Muscle of arm (tissue), 12 donors: ENCODE data around the gene CFAP57. TPM values are rescaled to one million over a fixed set of nuclear protein-coding genes. Genes with fewer than 3 reads are reported as not detected.
"Not testable (repeated sequence)": the region's sequence is repeated elsewhere in the genome, so short reads cannot be mapped to it uniquely, and the experiment has no call there.

ENCODE experiments used
- DNase-seq: peaks from one replicate; pipeline ENCODE4 v3.0.0-alpha.2; 2013
- polyA plus RNA-seq, 12 donors: library from polyadenylated mRNA; unstranded; fragments of 120-200 nt; gene quantifications; one replicate each; pipeline ENCODE4 v1.2.1, GENCODE V29; 2013; ENCODE audit not compliant: insufficient read length in 12 of 12

The CFAP57 gene
- polyA plus RNA-seq, 12 donors, result 0.12 to 1.5 (median 0.27) TPM; not detected in 3

- DNase-seq, result no peak
Measured at GRCh38 chr1:43172527-43172972, 420 bp downstream of the CFAP57 start.

GRCh38 chr1:43174873-43175272, 2.7 kb downstream of the CFAP57 start:
- DNase-seq, result no peak

- DNase-seq, result no peak
Measured at GRCh38 chr1:43177691-43178090, 5.6 kb downstream of the CFAP57 start.

- DNase-seq, result no peak
Measured at GRCh38 chr1:43184388-43184787, 12.3 kb downstream of the CFAP57 start.

- DNase-seq, result no peak
Measured at GRCh38 chr1:43184995-43185394, 12.9 kb downstream of the CFAP57 start.

GRCh38 chr1:43188106-43188505, 16.0 kb downstream of the CFAP57 start:
- DNase-seq, result no peak

- no peak for DNase-seq
Measured at GRCh38 chr1:43194509-43194908, 22.4 kb downstream of the CFAP57 start.

- DNase-seq, result no peak
Measured at GRCh38 chr1:43197343-43198127, 25.4 kb downstream of the CFAP57 start.

GRCh38 chr1:43199093-43199726, 27.1 kb downstream of the CFAP57 start:
- no peak for DNase-seq

- DNase-seq, result no peak
Measured at GRCh38 chr1:43203859-43204258, 31.7 kb downstream of the CFAP57 start.

GRCh38 chr1:43204394-43204793, 32.3 kb downstream of the CFAP57 start:
- DNase-seq, result no peak

- DNase-seq, result no peak
Measured at GRCh38 chr1:43205671-43206070, 33.5 kb downstream of the CFAP57 start.

GRCh38 chr1:43206600-43207228, 34.6 kb downstream of the CFAP57 start:
- DNase-seq, result no peak

- no peak for DNase-seq
Measured at GRCh38 chr1:43207229-43207853, 35.2 kb downstream of the CFAP57 start.

GRCh38 chr1:43208277-43208676, 36.1 kb downstream of the CFAP57 start:
- not testable (repeated sequence) for DNase-seq

GRCh38 chr1:43214501-43215444, 42.6 kb downstream of the CFAP57 start:
- DNase-seq, result no peak

- no peak for DNase-seq
Measured at GRCh38 chr1:43217747-43218146, 45.6 kb downstream of the CFAP57 start.

GRCh38 chr1:43220905-43221778, 49.0 kb downstream of the CFAP57 start:
- DNase-seq, result no peak

GRCh38 chr1:43221797-43222196, 49.7 kb downstream of the CFAP57 start:
- DNase-seq, result no peak

GRCh38 chr1:43222879-43223278, 50.7 kb downstream of the CFAP57 start:
- DNase-seq, result no peak
